Measurements from ENCODE around the gene BRDT.

GRCh38 chr1:91924146-91924545 lies 25.1 kb upstream of the BRDT start:
- TF ChIP-seq CTCF (IDR thresholded peaks at IDR 0.05; ENCODE audit: insufficient read depth, low read length) (no peak), SPI1 (IDR thresholded peaks at IDR 0.05; ENCODE audit: borderline replicate concordance, low read depth) (no peak)
